H9 (cell line): ENCODE data around the gene SLC23A3. TPM values are rescaled to one million over a fixed set of nuclear protein-coding genes. Genes with fewer than 3 reads are reported as not detected.

Experiments used
- DNase-seq: peaks from one replicate; pipeline ENCODE4 v3.0.0-alpha.2; 2017
- H2AFZ ChIP-seq: one replicate; pipeline ENCODE4 v1.6.1; 2013; ENCODE audit warnings: mild to moderate bottlenecking, low read length, control low read depth, moderate library complexity
- H2AK5ac ChIP-seq: 2 replicates; pipeline ENCODE4 v1.6.1; 2013; ENCODE audit warnings: low read length, control low read depth, mixed read lengths; ENCODE audit not compliant: insufficient read length
- H2BK120ac ChIP-seq: one replicate; pipeline ENCODE4 v1.6.1; 2013; ENCODE audit warnings: low read depth, mild to moderate bottlenecking, low read length, control low read depth, inconsistent platforms; ENCODE audit not compliant: poor library complexity, severe bottlenecking
- H2BK12ac ChIP-seq: 2 replicates; pipeline ENCODE4 v1.6.1; 2013; ENCODE audit warnings: low read length, control low read depth, mixed read lengths, low read depth; ENCODE audit not compliant: insufficient read length
- H2BK15ac ChIP-seq: 2 replicates; pipeline ENCODE4 v1.6.1; 2013; ENCODE audit warnings: low read depth, low read length, control low read depth
- H2BK20ac ChIP-seq: one replicate; pipeline ENCODE4 v1.6.1; 2013; ENCODE audit warnings: low read depth, mild to moderate bottlenecking, low read length, control low read depth, inconsistent platforms; ENCODE audit not compliant: poor library complexity, severe bottlenecking
- H2BK5ac ChIP-seq: 2 replicates; pipeline ENCODE4 v1.6.1; 2013; ENCODE audit warnings: low read length, control low read depth, mixed read lengths; ENCODE audit not compliant: insufficient read length
- H3K14ac ChIP-seq: 2 replicates; pipeline ENCODE4 v1.6.1; 2013; ENCODE audit warnings: low read length, control low read depth; ENCODE audit not compliant: insufficient read depth
- H3K18ac ChIP-seq: 2 replicates; pipeline ENCODE4 v1.6.1; 2013; ENCODE audit warnings: low read depth, mild to moderate bottlenecking, mixed read lengths, low read length, control low read depth; ENCODE audit not compliant: insufficient read length
- H3K23ac ChIP-seq: 2 replicates; pipeline ENCODE4 v1.6.1; 2013; ENCODE audit warnings: low read length, control low read depth, mixed read lengths, low read depth; ENCODE audit not compliant: insufficient read length
- H3K23me2 ChIP-seq: 2 replicates; pipeline ENCODE4 v1.6.1; 2013; ENCODE audit warnings: low read depth, mild to moderate bottlenecking, mixed read lengths, low read length, control low read depth; ENCODE audit not compliant: insufficient read length, poor library complexity, severe bottlenecking
- H3K27ac ChIP-seq: 2 replicates; pipeline ENCODE4 v1.5.1; 2013; ENCODE audit warnings: low read length, control low read depth, mixed read lengths, low read depth; ENCODE audit not compliant: insufficient read length
- H3K27me3 ChIP-seq: 2 replicates; pipeline ENCODE4 v1.6.1; 2013; ENCODE audit warnings: low read length, control low read depth, inconsistent platforms; ENCODE audit not compliant: insufficient read depth
- H3K4ac ChIP-seq: 2 replicates; pipeline ENCODE4 v1.6.1; 2013; ENCODE audit warnings: low read depth, mild to moderate bottlenecking, control low read depth, inconsistent platforms, low read length, moderate library complexity
- H3K4me1 ChIP-seq: 2 replicates; pipeline ENCODE4 v1.6.1; 2013; ENCODE audit warnings: low read length, control low read depth, inconsistent platforms; ENCODE audit not compliant: insufficient read depth
- H3K4me2 ChIP-seq: 2 replicates; pipeline ENCODE4 v1.6.1; 2013; ENCODE audit warnings: low read length, control low read depth, mixed read lengths; ENCODE audit not compliant: insufficient read length, insufficient read depth
- H3K56ac ChIP-seq: 2 replicates; pipeline ENCODE4 v1.6.1; 2013; ENCODE audit warnings: low read depth, mild to moderate bottlenecking, mixed read lengths, low read length, control low read depth; ENCODE audit not compliant: insufficient read length
- H3K79me1 ChIP-seq: 2 replicates; pipeline ENCODE4 v1.6.1; 2013; ENCODE audit warnings: low read depth, mild to moderate bottlenecking, moderate library complexity, low read length, control low read depth, inconsistent platforms; ENCODE audit not compliant: insufficient read depth, poor library complexity, severe bottlenecking
- H3K79me2 ChIP-seq: 2 replicates; pipeline ENCODE4 v1.6.1; 2013; ENCODE audit warnings: low read length, control low read depth, inconsistent platforms; ENCODE audit not compliant: insufficient read depth
- H3K9ac ChIP-seq: 2 replicates; pipeline ENCODE4 v1.6.1; 2013; ENCODE audit warnings: low read length, control low read depth, mixed read lengths; ENCODE audit not compliant: insufficient read length; ENCODE audit errors: extremely low read depth
- H3K9me3 ChIP-seq: one replicate; pipeline ENCODE4 v1.6.1; 2013; ENCODE audit warnings: low read depth, low read length, inconsistent platforms; ENCODE audit not compliant: control insufficient read depth
- H3T11ph ChIP-seq: one replicate; pipeline ENCODE4 v1.6.1; 2013; ENCODE audit warnings: mild to moderate bottlenecking, low read length, control low read depth, inconsistent platforms
- H4K20me1 ChIP-seq: one replicate; pipeline ENCODE4 v1.6.1; 2013; ENCODE audit not compliant: control insufficient read depth, insufficient read length, insufficient read depth
- H4K5ac ChIP-seq: 2 replicates; pipeline ENCODE4 v1.6.1; 2013; ENCODE audit warnings: low read depth, mild to moderate bottlenecking, mixed read lengths, low read length, control low read depth; ENCODE audit not compliant: insufficient read length
- H4K8ac ChIP-seq: replicated peaks from 2 replicates; pipeline ENCODE4 v1.6.1; 2013; ENCODE audit warnings: low read length, control low read depth, mixed read lengths, low read depth; ENCODE audit not compliant: insufficient read length
- H4K91ac ChIP-seq: 2 replicates; pipeline ENCODE4 v1.6.1; 2013; ENCODE audit warnings: low read depth, mild to moderate bottlenecking, moderate library complexity, mixed read lengths, low read length, control low read depth; ENCODE audit not compliant: insufficient read length
- H3K27ac Mint-ChIP-seq, 3 experiments: 2 replicates in 2 of 3; 3 replicates in 1 of 3; pipeline ENCODE4 v1.8.0; 2020 to 2021; ENCODE audit warnings: mixed read lengths in 3 of 3, mild to moderate bottlenecking in 1 of 3, moderate library complexity in 1 of 3
- H3K27me3 Mint-ChIP-seq: 2 replicates; pipeline ENCODE4 v1.8.0; 2021; ENCODE audit warnings: low read depth, mild to moderate bottlenecking, moderate library complexity, mixed read lengths
- H3K36me3 Mint-ChIP-seq, 3 experiments: 2 replicates in 2 of 3; 3 replicates in 1 of 3; pipeline ENCODE4 v1.8.0; 2020 to 2021; ENCODE audit warnings: low read depth in 3 of 3, mixed read lengths in 3 of 3; ENCODE audit not compliant: insufficient read depth in 1 of 3
- H3K4me1 Mint-ChIP-seq, 2 experiments: 2 replicates each; pipeline ENCODE4 v1.8.0; 2020; ENCODE audit warnings: mixed read lengths in 2 of 2
- H3K4me3 Mint-ChIP-seq, 2 experiments: 2 replicates in 1 of 2; 3 replicates in 1 of 2; pipeline ENCODE4 v1.8.0; 2020 to 2021; ENCODE audit warnings: mild to moderate bottlenecking in 2 of 2, mixed read lengths in 2 of 2, moderate library complexity in 1 of 2
- H3K9me3 Mint-ChIP-seq, 2 experiments: 2 replicates in 1 of 2; 3 replicates in 1 of 2; pipeline ENCODE4 v1.8.0; 2020; ENCODE audit warnings: mild to moderate bottlenecking in 2 of 2, mixed read lengths in 2 of 2, moderate library complexity in 1 of 2
- CTCF ChIP-seq: fragments of 200-600 bp; sonication (generic); conservative IDR thresholded peaks from 3 replicates; pipeline ENCODE4 v1.8.0; 2021; ENCODE audit warnings: antibody characterized with exemption, mild to moderate bottlenecking
- WGBS: extraction: QIAGEN DNeasy Blood & Tissue Kit; methylation state at CpG from one replicate; pipeline ENCODE4 v1.1.7; 2013; ENCODE audit warnings: missing lambda C conversion rate, low lambda C conversion rate, mixed read lengths; ENCODE audit not compliant: insufficient read length; ENCODE audit errors: extremely low coverage; 5-methylcytosine and 5-hydroxymethylcytosine counted together
- total RNA-seq: library from RNA; stranded (reverse); gene quantifications from 2 replicates; pipeline ENCODE4 v1.2.1, GENCODE V29; 2021

Gene SLC23A3
- total RNA-seq, 1 experiment from 2014 or later, result 1.2 TPM

- Mint-ChIP-seq H3K36me3 (peaks cover 15 to 75% (median 58%) of the 10 kb centered on the region in 3 experiments), H3K4me1 (peaks cover 8 to 13% of the 10 kb centered on the region in 2 experiments), H3K27ac (peak overlapping the region in 1 of 3 experiments; percentile 48; a peak in 1 of 7 replicates), H3K9me3 (no peaks in the 10 kb centered on the region), H3K4me3 (no peak overlapping the region), H3K27me3 (no peaks in the 10 kb centered on the region; the same call in 1 of the 2 replicates)
- no peak overlapping the region for H3K56ac ChIP-seq
- TF ChIP-seq CTCF, result no peak
- H2AFZ ChIP-seq, result no peak overlapping the region
- no CpG with 5 or more reads among the region's 24 CpGs for WGBS
- no peak overlapping the region for H3K27ac ChIP-seq
- no peak overlapping the region for H4K8ac ChIP-seq
- no peak overlapping the region for H3K14ac ChIP-seq
- H3K18ac ChIP-seq, result no peak overlapping the region
- H4K91ac ChIP-seq, result no peak overlapping the region
- H2AK5ac ChIP-seq, result no peak overlapping the region
- H3K9me3 ChIP-seq, result no peaks in the 10 kb centered on the region
- no peak overlapping the region for H2BK15ac ChIP-seq
- H3K9ac ChIP-seq, result no peak overlapping the region
- no peak overlapping the region for H2BK5ac ChIP-seq
- H3K4me2 ChIP-seq, result no peak overlapping the region
- H3K79me2 ChIP-seq, result no peaks in the 10 kb centered on the region
- no peaks in the 10 kb centered on the region for H4K20me1 ChIP-seq
- no peaks in the 10 kb centered on the region for H3K27me3 ChIP-seq
- no peak overlapping the region for H3K4ac ChIP-seq
- H3T11ph ChIP-seq, result no peak overlapping the region
- H2BK120ac ChIP-seq, result no peak overlapping the region
- no peaks in the 10 kb centered on the region for H3K4me1 ChIP-seq
- DNase-seq, result no peak
- H2BK12ac ChIP-seq, result no peak overlapping the region
- no peak overlapping the region for H3K23ac ChIP-seq
- H2BK20ac ChIP-seq, result no peak overlapping the region
- H3K23me2 ChIP-seq, result peaks cover 4% of the 10 kb centered on the region
- no peaks in the 10 kb centered on the region for H3K79me1 ChIP-seq
- no peak overlapping the region for H4K5ac ChIP-seq
These were observed 40.5 kb upstream of the SLC23A3 start for GRCh38 chr2:219210196-219210885.
